Measurements from ENCODE around the gene LRRC55. TPM values are rescaled to one million over a fixed set of nuclear protein-coding genes. Genes with fewer than 3 reads are reported as not detected.
A peak's percentile ranks its signal among the peaks of the same experiment; 100 is the strongest.

Gene LRRC55
- polyA plus RNA-seq, 1 donor, result 2.5 TPM

DNA sequence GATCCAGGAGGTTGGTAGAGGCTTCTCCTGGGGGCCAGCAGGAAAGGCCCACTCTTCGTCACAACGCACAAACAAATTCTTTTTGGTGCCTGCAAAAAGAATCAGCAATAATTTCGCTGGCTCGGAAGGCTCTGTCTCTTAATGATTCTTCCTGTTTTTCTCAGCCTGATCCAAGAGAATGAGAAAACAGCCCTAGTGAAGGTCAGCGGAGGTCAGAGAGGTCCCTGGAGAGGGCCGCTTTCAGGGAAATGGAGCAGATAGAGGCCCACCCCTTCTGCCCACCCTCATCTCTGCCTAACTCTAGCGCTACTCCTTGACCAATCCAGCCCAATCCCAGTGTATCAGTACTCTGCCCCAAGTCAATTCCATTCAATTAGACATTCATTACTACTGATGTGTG, 19.2 kb downstream of the LRRC55 start:
- no peak overlapping the region for H3K4me3 ChIP-seq (ENCODE audit: low read length)
- no peak for DNase-seq
- H3K27ac ChIP-seq (ENCODE audit: low read length), result no peak overlapping the region
- no CpG with 5 or more reads among the region's 7 CpGs for WGBS (ENCODE audit: insufficient coverage, low lambda C conversion rate)
- H3K36me3 ChIP-seq (ENCODE audit: control insufficient read depth, insufficient read depth, low read length), result no peaks in the 10 kb centered on the region
- H3K9me3 ChIP-seq (ENCODE audit: control insufficient read depth, low read depth, low read length), result no peaks in the 10 kb centered on the region
- H3K27me3 ChIP-seq (ENCODE audit: control insufficient read depth, insufficient read depth, low read length), result no peaks in the 10 kb centered on the region
- H3K4me1 ChIP-seq (ENCODE audit: control insufficient read depth, insufficient read depth, low read length), result no peaks in the 10 kb centered on the region

DNA sequence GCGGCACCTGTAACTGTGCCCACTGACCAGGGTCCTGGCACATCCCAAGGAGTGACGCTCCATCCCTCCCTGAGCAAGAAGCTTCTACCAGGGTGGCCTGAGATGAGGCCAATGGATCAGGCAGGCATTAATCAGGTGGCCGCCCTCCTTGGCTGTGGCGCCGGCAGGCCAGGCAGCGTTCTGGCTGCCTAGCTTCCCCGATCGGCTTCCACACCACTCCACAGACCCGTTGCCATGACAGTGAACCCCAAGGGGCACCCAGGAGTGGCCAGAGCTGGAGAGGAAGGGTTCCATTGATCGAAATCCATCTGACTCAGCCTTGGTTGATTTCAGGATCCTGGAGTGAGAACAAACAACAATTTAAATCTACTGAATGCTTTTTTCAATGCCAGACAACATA, 20.5 kb downstream of the LRRC55 start:
- WGBS (ENCODE audit: insufficient coverage, low lambda C conversion rate), result no CpG with 5 or more reads among the region's 10 CpGs
- H3K36me3 ChIP-seq (ENCODE audit: control insufficient read depth, insufficient read depth, low read length), result no peaks in the 10 kb centered on the region
- no peak overlapping the region for H3K27ac ChIP-seq (ENCODE audit: low read length)
- no peak overlapping the region for H3K4me3 ChIP-seq (ENCODE audit: low read length)
- no peaks in the 10 kb centered on the region for H3K9me3 ChIP-seq (ENCODE audit: control insufficient read depth, low read depth, low read length)
- no peaks in the 10 kb centered on the region for H3K4me1 ChIP-seq (ENCODE audit: control insufficient read depth, insufficient read depth, low read length)
- H3K27me3 ChIP-seq (ENCODE audit: control insufficient read depth, insufficient read depth, low read length), result no peaks in the 10 kb centered on the region
- DNase-seq, result no peak

DNA sequence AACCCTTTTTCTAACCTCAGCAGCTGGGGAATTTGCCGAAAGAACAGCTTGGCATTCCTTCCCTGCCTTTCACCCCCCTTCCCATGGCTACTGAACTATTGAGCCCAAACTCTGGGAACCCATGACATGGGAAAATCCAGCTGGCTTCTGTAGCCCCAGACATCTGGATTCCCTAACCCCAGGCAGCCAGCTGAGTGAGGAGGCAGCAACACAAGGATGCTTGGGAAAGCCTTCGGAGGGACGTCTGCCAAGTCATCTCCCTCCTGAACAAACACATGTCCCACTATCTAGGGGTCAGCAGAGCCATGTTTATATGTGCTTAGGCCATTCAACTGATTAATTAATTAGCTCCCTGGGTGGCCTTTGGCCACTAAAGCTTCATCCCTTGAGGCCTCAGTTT, 21.6 kb downstream of the LRRC55 start:
- no peak overlapping the region for H3K4me3 ChIP-seq (ENCODE audit: low read length)
- H3K36me3 ChIP-seq (ENCODE audit: control insufficient read depth, insufficient read depth, low read length), result no peaks in the 10 kb centered on the region
- H3K27me3 ChIP-seq (ENCODE audit: control insufficient read depth, insufficient read depth, low read length), result no peaks in the 10 kb centered on the region
- H3K9me3 ChIP-seq (ENCODE audit: control insufficient read depth, low read depth, low read length), result no peaks in the 10 kb centered on the region
- no peak overlapping the region for H3K27ac ChIP-seq (ENCODE audit: low read length)
- WGBS (ENCODE audit: insufficient coverage, low lambda C conversion rate), result 80% methylated on average over 1 of the region's 3 CpGs
- H3K4me1 ChIP-seq (ENCODE audit: control insufficient read depth, insufficient read depth, low read length), result no peaks in the 10 kb centered on the region
- peak in 1 of 2 donors; percentile 44 for DNase-seq

DNA sequence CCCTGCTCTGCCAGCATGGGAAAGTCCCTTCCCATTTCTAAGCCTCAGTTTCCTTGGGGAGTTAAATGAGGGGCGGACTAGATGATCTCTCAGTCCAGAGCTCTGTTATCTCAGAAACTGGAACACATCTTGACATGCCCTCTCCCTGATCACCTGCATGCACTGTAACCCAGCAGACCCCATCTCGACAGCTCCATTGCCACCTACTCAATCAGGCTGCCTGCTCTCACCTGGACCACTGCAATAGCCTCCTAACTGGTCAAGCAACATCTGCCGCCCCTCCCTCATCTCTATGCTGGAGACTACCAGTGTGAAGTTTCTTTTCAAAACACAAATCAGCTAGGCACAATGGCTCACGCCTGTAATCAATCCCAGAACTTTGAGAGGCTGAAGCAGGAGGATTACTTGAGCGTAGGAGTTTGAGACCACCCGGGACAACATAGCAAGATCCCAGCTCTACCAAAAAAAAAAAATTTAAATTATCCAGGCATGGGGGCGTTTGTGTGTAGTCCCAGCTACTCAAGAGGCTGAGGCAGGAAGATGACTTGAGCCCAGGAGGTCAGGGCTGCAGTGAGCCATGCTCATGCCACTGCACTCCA, 22.2 kb downstream of the LRRC55 start:
- Histone ChIP-seq H3K9me3 (ENCODE audit: control insufficient read depth, low read depth, low read length) (no peaks in the 10 kb centered on the region), H3K4me1 (ENCODE audit: control insufficient read depth, insufficient read depth, low read length) (no peaks in the 10 kb centered on the region), H3K4me3 (ENCODE audit: low read length) (no peak overlapping the region), H3K27me3 (ENCODE audit: control insufficient read depth, insufficient read depth, low read length) (no peaks in the 10 kb centered on the region), H3K36me3 (ENCODE audit: control insufficient read depth, insufficient read depth, low read length) (no peaks in the 10 kb centered on the region), H3K27ac (ENCODE audit: low read length) (no peak overlapping the region)
- WGBS (ENCODE audit: insufficient coverage, low lambda C conversion rate), result no CpG with 5 or more reads among the region's 7 CpGs
- no peak for DNase-seq

DNA sequence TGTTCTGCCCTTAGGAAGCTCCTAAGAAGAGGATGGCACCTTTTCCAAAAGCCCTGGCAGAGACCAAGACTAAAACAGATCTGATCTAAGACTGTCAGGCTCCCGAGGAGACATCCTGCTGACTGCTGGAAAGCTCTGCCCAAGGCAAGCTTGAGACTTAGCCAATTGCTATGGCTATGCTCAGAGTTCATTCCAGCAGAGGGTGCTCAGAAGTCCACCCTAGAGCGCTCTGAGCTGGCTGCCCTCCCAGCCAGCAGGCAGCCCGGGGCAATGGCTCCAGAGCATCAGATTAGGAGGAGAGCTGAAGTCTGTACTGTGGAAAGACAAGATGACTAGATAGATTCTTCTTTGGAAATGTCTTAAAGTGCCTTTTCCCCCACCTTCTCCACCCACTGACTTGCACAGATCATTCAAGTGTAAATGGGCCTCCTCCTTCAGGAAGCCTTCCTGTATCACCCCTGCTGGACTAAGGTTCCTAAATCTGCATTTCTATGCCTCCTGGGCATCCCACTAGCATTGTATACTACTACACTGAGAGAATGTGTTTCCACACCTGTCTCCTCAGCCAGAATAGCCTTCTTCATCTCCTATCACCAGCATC, 23.4 kb downstream of the LRRC55 start:
- H3K4me1 ChIP-seq (ENCODE audit: control insufficient read depth, insufficient read depth, low read length), result no peaks in the 10 kb centered on the region
- H3K4me3 ChIP-seq (ENCODE audit: low read length), result no peak overlapping the region
- no peaks in the 10 kb centered on the region for H3K36me3 ChIP-seq (ENCODE audit: control insufficient read depth, insufficient read depth, low read length)
- H3K9me3 ChIP-seq (ENCODE audit: control insufficient read depth, low read depth, low read length), result no peaks in the 10 kb centered on the region
- WGBS (ENCODE audit: insufficient coverage, low lambda C conversion rate), result no CpG with 5 or more reads among the region's 3 CpGs
- H3K27ac ChIP-seq (ENCODE audit: low read length), result no peak overlapping the region
- no peaks in the 10 kb centered on the region for H3K27me3 ChIP-seq (ENCODE audit: control insufficient read depth, insufficient read depth, low read length)
- no peak for DNase-seq

DNA sequence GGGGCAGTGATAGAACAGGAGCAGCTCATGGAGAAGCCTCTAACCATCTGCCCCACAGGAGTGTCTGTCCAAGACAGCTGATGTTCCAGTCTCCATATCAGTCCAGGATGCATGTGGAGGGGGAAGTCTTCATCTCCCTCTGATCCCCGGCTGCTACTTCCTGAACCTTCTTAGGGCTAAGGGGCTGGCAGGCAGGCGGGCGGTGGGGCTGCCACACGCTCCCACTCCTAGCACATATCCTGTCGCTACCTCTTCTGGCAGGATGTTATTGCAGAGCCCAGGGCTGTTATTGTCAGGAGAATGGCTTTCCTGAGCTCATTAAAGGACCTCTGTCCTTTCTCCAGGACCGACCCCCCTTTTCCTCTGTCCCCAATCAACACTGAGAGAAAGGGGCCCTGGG, 25.4 kb downstream of the LRRC55 start:
- DNase-seq, result no peak
- WGBS (ENCODE audit: insufficient coverage, low lambda C conversion rate), result no CpG with 5 or more reads among the region's 6 CpGs
- Histone ChIP-seq H3K27ac (ENCODE audit: low read length) (no peak overlapping the region), H3K4me3 (ENCODE audit: low read length) (no peak overlapping the region), H3K27me3 (ENCODE audit: control insufficient read depth, insufficient read depth, low read length) (no peaks in the 10 kb centered on the region), H3K36me3 (ENCODE audit: control insufficient read depth, insufficient read depth, low read length) (no peaks in the 10 kb centered on the region), H3K4me1 (ENCODE audit: control insufficient read depth, insufficient read depth, low read length) (no peaks in the 10 kb centered on the region), H3K9me3 (ENCODE audit: control insufficient read depth, low read depth, low read length) (no peaks in the 10 kb centered on the region)

DNA sequence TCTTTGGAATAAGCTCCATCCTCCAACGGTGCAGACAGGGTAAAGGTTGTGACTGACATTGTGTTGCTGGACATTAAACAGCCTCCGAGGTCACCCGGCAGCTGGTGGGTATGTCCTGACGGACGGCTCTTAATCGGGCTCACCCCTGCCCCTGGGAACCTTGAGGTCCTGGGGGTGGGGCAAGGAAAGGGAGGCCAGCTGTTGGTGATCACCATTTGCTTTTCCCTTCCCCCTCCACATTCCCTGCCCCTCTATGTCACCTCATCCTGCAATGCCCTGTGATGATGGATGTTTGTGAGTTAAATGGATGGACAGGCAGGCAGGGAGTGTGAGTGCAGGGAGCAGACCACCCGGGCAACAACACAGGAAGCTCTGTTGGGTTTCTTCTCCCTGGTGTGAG, 29.0 kb downstream of the LRRC55 start:
- H3K9me3 ChIP-seq (ENCODE audit: control insufficient read depth, low read depth, low read length), result no peaks in the 10 kb centered on the region
- peaks cover 7% of the 10 kb centered on the region for H3K4me1 ChIP-seq (ENCODE audit: control insufficient read depth, insufficient read depth, low read length)
- no peak for DNase-seq
- no peaks in the 10 kb centered on the region for H3K36me3 ChIP-seq (ENCODE audit: control insufficient read depth, insufficient read depth, low read length)
- no peak overlapping the region for H3K4me3 ChIP-seq (ENCODE audit: low read length)
- no peak overlapping the region for H3K27ac ChIP-seq (ENCODE audit: low read length)
- WGBS (ENCODE audit: insufficient coverage, low lambda C conversion rate), result 80% methylated on average over 1 of the region's 7 CpGs
- H3K27me3 ChIP-seq (ENCODE audit: control insufficient read depth, insufficient read depth, low read length), result peaks cover 8% of the 10 kb centered on the region

DNA sequence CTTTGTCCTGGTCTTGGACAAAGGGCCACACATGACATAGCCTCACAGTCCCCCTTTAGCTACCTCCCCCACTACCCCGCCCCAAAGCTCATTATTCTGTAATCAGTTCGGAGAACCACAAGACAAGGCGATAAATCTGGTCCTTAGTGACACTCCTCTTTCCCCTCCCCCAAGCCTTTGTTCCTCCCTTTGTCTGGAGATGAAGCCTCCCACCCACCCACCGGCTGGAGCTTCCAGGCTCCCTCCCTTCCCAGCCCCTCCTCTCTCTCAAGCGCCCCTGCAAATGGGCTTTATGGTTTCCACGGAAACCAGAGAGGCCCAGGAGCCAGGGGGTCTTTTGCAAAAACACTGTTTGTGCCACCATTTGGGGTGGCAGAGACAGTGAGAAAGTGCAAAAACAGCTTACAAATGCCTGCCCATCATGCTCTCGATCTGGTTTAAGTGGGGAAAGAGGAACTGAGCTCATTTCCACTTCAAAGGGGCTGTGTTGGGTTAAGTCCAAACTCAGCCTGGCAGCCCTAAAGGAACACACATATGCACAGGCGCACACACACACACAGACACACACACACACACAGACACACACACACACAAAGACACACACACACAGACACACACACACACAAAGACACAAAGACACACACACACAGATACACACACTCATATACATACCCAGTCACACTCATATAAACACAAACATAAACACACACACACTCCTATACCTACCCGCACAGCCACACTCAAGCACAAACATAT, 31.8 kb downstream of the LRRC55 start:
- peak overlapping the region; percentile 45 for H3K27ac ChIP-seq (ENCODE audit: low read length)
- H3K27me3 ChIP-seq (ENCODE audit: control insufficient read depth, insufficient read depth, low read length), result peaks cover 10% of the 10 kb centered on the region
- H3K36me3 ChIP-seq (ENCODE audit: control insufficient read depth, insufficient read depth, low read length), result no peaks in the 10 kb centered on the region
- H3K9me3 ChIP-seq (ENCODE audit: control insufficient read depth, low read depth, low read length), result no peaks in the 10 kb centered on the region
- WGBS (ENCODE audit: insufficient coverage, low lambda C conversion rate), result 0% methylated on average over 1 of the region's 9 CpGs
- peaks cover 7% of the 10 kb centered on the region for H3K4me1 ChIP-seq (ENCODE audit: control insufficient read depth, insufficient read depth, low read length)
- H3K4me3 ChIP-seq (ENCODE audit: low read length), result no peak overlapping the region
- DNase-seq, result peak in 1 of 2 donors; percentile 42

DNA sequence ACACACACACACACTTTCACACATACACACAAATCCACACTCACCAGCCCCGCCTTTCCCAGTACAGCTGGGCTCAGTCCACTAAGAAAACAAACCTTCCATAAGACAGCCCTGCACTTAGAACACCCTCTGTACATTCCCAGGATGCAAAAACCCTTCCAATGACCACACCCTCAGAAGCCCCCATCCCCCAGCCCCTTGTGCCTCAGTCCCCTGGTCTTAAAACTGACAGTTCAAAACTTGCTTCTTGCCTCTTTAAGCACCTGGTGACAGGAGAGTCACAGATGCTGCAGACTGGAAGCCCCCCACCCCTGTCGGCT, 32.3 kb downstream of the LRRC55 start:
- H3K4me3 ChIP-seq (ENCODE audit: low read length), result no peak overlapping the region

DNA sequence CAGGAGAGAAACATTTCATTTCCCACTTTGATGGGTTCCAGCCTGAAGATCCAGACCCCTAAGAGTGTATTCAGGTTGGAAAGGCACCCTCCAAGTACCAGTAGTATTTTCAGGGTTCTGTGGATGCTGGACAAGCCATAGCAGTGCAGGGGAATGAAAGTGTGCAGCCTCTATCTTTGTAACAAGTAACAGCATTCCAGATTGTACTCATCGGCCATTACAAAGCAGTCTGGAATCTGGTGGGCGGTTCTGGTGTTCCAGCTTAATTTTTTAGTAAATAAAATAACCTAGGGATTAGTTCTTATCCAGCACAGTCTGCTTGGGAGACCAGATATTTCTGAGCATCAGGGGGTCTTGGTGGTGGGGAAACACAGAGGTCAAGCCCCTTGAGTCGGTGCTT, 32.7 kb downstream of the LRRC55 start:
- Histone ChIP-seq H3K27ac (ENCODE audit: low read length) (peak overlapping the region; percentile 45), H3K4me3 (ENCODE audit: low read length) (no peak overlapping the region), H3K27me3 (ENCODE audit: control insufficient read depth, insufficient read depth, low read length) (peaks cover 10% of the 10 kb centered on the region), H3K36me3 (ENCODE audit: control insufficient read depth, insufficient read depth, low read length) (no peaks in the 10 kb centered on the region), H3K4me1 (ENCODE audit: control insufficient read depth, insufficient read depth, low read length) (peaks cover 7% of the 10 kb centered on the region), H3K9me3 (ENCODE audit: control insufficient read depth, low read depth, low read length) (no peaks in the 10 kb centered on the region)
- WGBS (ENCODE audit: insufficient coverage, low lambda C conversion rate), result 29% methylated on average over 1 of the region's 3 CpGs
- peak in 1 of 2 donors; percentile 15 for DNase-seq

More for the DNA sequence above, 32.3 kb downstream of the LRRC55 start:
- Histone ChIP-seq H3K36me3 (ENCODE audit: control insufficient read depth, insufficient read depth, low read length) (no peaks in the 10 kb centered on the region), H3K27ac (ENCODE audit: low read length) (peak overlapping the region; percentile 45), H3K4me1 (ENCODE audit: control insufficient read depth, insufficient read depth, low read length) (peaks cover 7% of the 10 kb centered on the region), H3K27me3 (ENCODE audit: control insufficient read depth, insufficient read depth, low read length) (peaks cover 10% of the 10 kb centered on the region), H3K9me3 (ENCODE audit: control insufficient read depth, low read depth, low read length) (no peaks in the 10 kb centered on the region)
- WGBS (ENCODE audit: insufficient coverage, low lambda C conversion rate), result no CpG with 5 or more reads among the region's 2 CpGs
- DNase-seq, result peak in 1 of 2 donors; percentile 28

All from large intestine (tissue), 3 donors.